H1 (cell line): ENCODE measurements around the gene L3MBTL1. TPM values are rescaled to one million over a fixed set of nuclear protein-coding genes. Genes with fewer than 3 reads are reported as not detected.

Experiments
- CTCF ChIA-PET: fragments of 300-600 bp; sonication (Branson Sonifier 250); formaldehyde crosslinking; loops from one replicate; lab custom pipeline; 2021; ENCODE audit not compliant: partially characterized antibody; lab: Charles Lee
- POLR2A ChIA-PET: fragments of 300-600 bp; sonication (Branson Sonifier 250); formaldehyde crosslinking; loops from one replicate; lab custom pipeline; 2021; ENCODE audit warnings: inconsistent platforms; ENCODE audit not compliant: partially characterized antibody; lab: Charles Lee
- DNase-seq, 2 experiments: peaks; one replicate each; pipeline versions ENCODE4 v3.0.0 to v3.0.0-alpha.2; 2010 to 2022; ENCODE audit warnings: low spot score in 2 of 2, low read depth in 1 of 2, mixed read lengths in 1 of 2
- FAIRE-seq: peaks from 2 replicates; lab custom pipeline; 2011; peaks lifted over from hg19 to GRCh38; lab: Jason Lieb, UNC
- H2AFZ ChIP-seq: 2 replicates; pipeline ENCODE4 v1.8.1; 2012; ENCODE audit warnings: low read length, inconsistent platforms
- H2AK5ac ChIP-seq: 2 replicates; pipeline ENCODE4 v1.6.1; 2013; ENCODE audit warnings: low read depth, low read length
- H2BK120ac ChIP-seq: replicated peaks from 2 replicates; pipeline ENCODE3; 2013; ENCODE audit warnings: low read depth, low read length, inconsistent platforms
- H2BK12ac ChIP-seq: 2 replicates; pipeline ENCODE4 v1.6.1; 2013; ENCODE audit warnings: low read depth, low read length
- H2BK15ac ChIP-seq: 2 replicates; pipeline ENCODE4 v1.6.1; 2013; ENCODE audit warnings: low read length
- H2BK20ac ChIP-seq: 2 replicates; pipeline ENCODE4 v1.6.1; 2013; ENCODE audit warnings: low read length
- H2BK5ac ChIP-seq: 2 replicates; pipeline ENCODE4 v1.6.1; 2013; ENCODE audit warnings: low read depth, low read length
- H3K14ac ChIP-seq: 2 replicates; pipeline ENCODE4 v1.6.1; 2013; ENCODE audit warnings: inconsistent platforms; ENCODE audit not compliant: insufficient read length
- H3K18ac ChIP-seq: 2 replicates; pipeline ENCODE4 v1.6.1; 2013; ENCODE audit warnings: low read length; ENCODE audit errors: extremely low read depth
- H3K23ac ChIP-seq: 2 replicates; pipeline ENCODE4 v1.6.1; 2013; ENCODE audit warnings: inconsistent platforms; ENCODE audit not compliant: insufficient read length
- H3K23me2 ChIP-seq: 2 replicates; pipeline ENCODE4 v1.6.1; 2013; ENCODE audit warnings: low read depth, low read length
- H3K27ac ChIP-seq: 2 replicates; pipeline ENCODE4 v1.6.1; 2011; ENCODE audit warnings: low read depth, low read length, inconsistent platforms
- H3K27me3 ChIP-seq, 4 experiments: replicated peaks in 1 of 4; 1 replicate in 1 of 4; 2 replicates in 3 of 4; pipeline versions ENCODE4 v1.6.1 to v1.8.1; 2011 to 2013; ENCODE audit warnings: low read length in 3 of 4, mild to moderate bottlenecking in 3 of 4, inconsistent platforms in 2 of 4, mixed read lengths in 2 of 4, moderate library complexity in 1 of 4; ENCODE audit not compliant: control insufficient read depth in 3 of 4, insufficient read depth in 3 of 4; ENCODE audit errors: extremely low read depth in 1 of 4
- H3K36me3 ChIP-seq, 4 experiments: 2 replicates each; pipeline versions ENCODE4 v1.6.1 to v1.8.1; 2011 to 2013; ENCODE audit warnings: mild to moderate bottlenecking in 4 of 4, low read length in 3 of 4, moderate library complexity in 2 of 4, control low read depth in 1 of 4, inconsistent platforms in 1 of 4; ENCODE audit not compliant: insufficient read depth in 4 of 4, control insufficient read depth in 2 of 4
- H3K4ac ChIP-seq: replicated peaks from 2 replicates; pipeline ENCODE3; 2013; ENCODE audit warnings: low read length, low read depth, mixed read lengths, inconsistent platforms; ENCODE audit not compliant: insufficient read length
- H3K4me1 ChIP-seq, 4 experiments: replicated peaks in 1 of 4; 1 replicate in 1 of 4; 2 replicates in 3 of 4; pipeline versions ENCODE4 v1.6.1 to v1.8.1; 2011 to 2013; ENCODE audit warnings: low read length in 3 of 4, inconsistent platforms in 2 of 4, mixed read lengths in 1 of 4; ENCODE audit not compliant: insufficient read depth in 4 of 4, control insufficient read depth in 3 of 4
- H3K4me2 ChIP-seq, 2 experiments: 2 replicates each; pipeline versions ENCODE4 v1.6.1 to v1.8.1; 2011 to 2013; ENCODE audit warnings: low read depth in 2 of 2, low read length in 2 of 2, control low read depth in 1 of 2, inconsistent platforms in 1 of 2, mild to moderate bottlenecking in 1 of 2; ENCODE audit not compliant: insufficient read depth in 1 of 2
- H3K4me3 ChIP-seq, 4 experiments: fragments of 200-600, 300-600 bp in 1 of 4; sonication (generic), shearing (Covaris generic), sonication (Bioruptor Twin) in 1 of 4; 2 replicates each; pipeline versions ENCODE4 v1.5.1 to v1.8.1; 2011 to 2016; ENCODE audit warnings: low read length in 4 of 4, low read depth in 3 of 4, control low read depth in 2 of 4, inconsistent platforms in 2 of 4, mild to moderate bottlenecking in 2 of 4, mixed read lengths in 1 of 4, moderate library complexity in 1 of 4; ENCODE audit not compliant: insufficient read depth in 2 of 4; ENCODE audit errors: extremely low read depth in 1 of 4
- H3K56ac ChIP-seq: replicated peaks from 2 replicates; pipeline ENCODE3; 2013; ENCODE audit warnings: low read depth, mild to moderate bottlenecking, mixed read lengths, low read length, inconsistent platforms; ENCODE audit not compliant: insufficient read length
- H3K79me1 ChIP-seq: 2 replicates; pipeline ENCODE4 v1.6.1; 2013; ENCODE audit warnings: low read depth, low read length, control low read depth
- H3K79me2 ChIP-seq, 2 experiments: 2 replicates each; pipeline versions ENCODE4 v1.6.1 to v1.8.1; 2012 to 2013; ENCODE audit warnings: low read length in 2 of 2, mild to moderate bottlenecking in 2 of 2, inconsistent platforms in 1 of 2; ENCODE audit not compliant: insufficient read depth in 2 of 2, control insufficient read depth in 1 of 2
- H3K9ac ChIP-seq, 4 experiments: replicated peaks in 1 of 4; 1 replicate in 1 of 4; 2 replicates in 3 of 4; pipeline versions ENCODE4 v1.6.1 to v1.8.1; 2011 to 2013; ENCODE audit warnings: low read depth in 3 of 4, low read length in 3 of 4, control low read depth in 2 of 4, mild to moderate bottlenecking in 2 of 4, moderate library complexity in 2 of 4, inconsistent platforms in 1 of 4; ENCODE audit errors: extremely low read depth in 1 of 4
- H3K9me3 ChIP-seq, 2 experiments: 2 replicates each; pipeline versions ENCODE4 v1.6.1 to v1.8.1; 2012 to 2013; ENCODE audit warnings: mild to moderate bottlenecking in 2 of 2, moderate library complexity in 2 of 2, control low read depth in 1 of 2, inconsistent platforms in 1 of 2, low read depth in 1 of 2, low read length in 1 of 2, mixed read lengths in 1 of 2; ENCODE audit not compliant: insufficient read depth in 2 of 2
- H4K20me1 ChIP-seq, 2 experiments: replicated peaks in 1 of 2; 2 replicates each; pipeline versions ENCODE3 to v1.8.1; 2011 to 2013; ENCODE audit warnings: inconsistent platforms in 2 of 2, low read length in 2 of 2, mild to moderate bottlenecking in 1 of 2; ENCODE audit not compliant: insufficient read depth in 2 of 2, control insufficient read depth in 1 of 2
- H4K5ac ChIP-seq: 2 replicates; pipeline ENCODE4 v1.6.1; 2013; ENCODE audit warnings: low read length, low read depth, mixed read lengths, inconsistent platforms; ENCODE audit not compliant: insufficient read length
- H4K8ac ChIP-seq: 2 replicates; pipeline ENCODE4 v1.8.0; 2013; ENCODE audit warnings: mild to moderate bottlenecking, moderate library complexity, low read length, inconsistent platforms; ENCODE audit not compliant: insufficient read depth; ENCODE audit errors: extremely low read depth
- H4K91ac ChIP-seq: replicated peaks from 2 replicates; pipeline ENCODE3; 2013; ENCODE audit warnings: low read length, mixed read lengths, inconsistent platforms; ENCODE audit not compliant: insufficient read length
- CREB1 ChIP-seq: IDR thresholded peaks from 2 replicates; pipeline ENCODE4 v1.6.1; 2012; ENCODE audit warnings: inconsistent platforms
- EP300 ChIP-seq, 2 experiments: IDR thresholded peaks; 1 replicate in 1 of 2; 2 replicates in 1 of 2; pipeline ENCODE4 v1.6.1; 2011 to 2012; ENCODE audit warnings: low read depth in 2 of 2, low read length in 2 of 2, mild to moderate bottlenecking in 2 of 2, borderline replicate concordance in 1 of 2, inconsistent platforms in 1 of 2, moderate library complexity in 1 of 2
- POLR2A ChIP-seq, 2 experiments: IDR thresholded peaks; 1 replicate in 1 of 2; 2 replicates in 1 of 2; pipeline ENCODE4 v1.6.1; 2011; ENCODE audit warnings: low read depth in 2 of 2, low read length in 2 of 2, mild to moderate bottlenecking in 2 of 2; ENCODE audit errors: control extremely low read depth in 1 of 2
- RXRA ChIP-seq: IDR thresholded peaks from 2 replicates; pipeline ENCODE4 v1.6.1; 2011; ENCODE audit warnings: low read depth, mild to moderate bottlenecking, low read length, moderate library complexity; ENCODE audit not compliant: insufficient read depth
- TCF12 ChIP-seq: IDR thresholded peaks from 2 replicates; pipeline ENCODE4 v1.6.1; 2011; ENCODE audit warnings: low read depth, mild to moderate bottlenecking, low read length
- WGBS, 2 experiments: shearing (Covaris generic) in 1 of 2; methylation state at CpG; one replicate each; pipeline versions ENCODE4 v1.1.6 to v1.1.7; 2013 to 2015; ENCODE audit warnings: low lambda C conversion rate in 2 of 2, mixed read lengths in 2 of 2, inconsistent platforms in 1 of 2, low coverage in 1 of 2, missing lambda C conversion rate in 1 of 2; ENCODE audit not compliant: insufficient replicate concordance in 2 of 2, insufficient coverage in 1 of 2, insufficient read length in 1 of 2; ENCODE audit errors: extremely low coverage in 1 of 2, missing lambda C conversion rate in 1 of 2; 5-methylcytosine and 5-hydroxymethylcytosine counted together
- polyA plus RNA-seq, 7 experiments: library from polyadenylated mRNA; depleted of rRNA in 3 of 7; stranded (reverse) in 5 of 7; unstranded in 2 of 7; fragments of >200 nt in 5 of 7; fragments of 200-250 nt in 2 of 7; gene quantifications; 1 replicate in 5 of 7; 2 replicates in 1 of 7; 4 replicates in 1 of 7; pipeline versions ENCODE4 v1.2.1 to v1.2.3, GENCODE V29; 2011 to 2013; ENCODE audit warnings: missing spikeins in 2 of 7, mixed read lengths in 2 of 7
- total RNA-seq: library from RNA; stranded (reverse); fragmentation: NEBNext Ultra II Directional; extraction: Animal tissue kit (Norgen Biotek cat#: 25700); gene quantifications from 2 replicates; pipeline ENCODE4 v1.2.1, GENCODE V29; 2021

Gene L3MBTL1
- total and polyA plus RNA-seq, 2 of the 8 experiments (the other 6 are each of a cell fraction or from before 2014, with no cell fraction given): 11.9 to 17.0 TPM

DNA sequence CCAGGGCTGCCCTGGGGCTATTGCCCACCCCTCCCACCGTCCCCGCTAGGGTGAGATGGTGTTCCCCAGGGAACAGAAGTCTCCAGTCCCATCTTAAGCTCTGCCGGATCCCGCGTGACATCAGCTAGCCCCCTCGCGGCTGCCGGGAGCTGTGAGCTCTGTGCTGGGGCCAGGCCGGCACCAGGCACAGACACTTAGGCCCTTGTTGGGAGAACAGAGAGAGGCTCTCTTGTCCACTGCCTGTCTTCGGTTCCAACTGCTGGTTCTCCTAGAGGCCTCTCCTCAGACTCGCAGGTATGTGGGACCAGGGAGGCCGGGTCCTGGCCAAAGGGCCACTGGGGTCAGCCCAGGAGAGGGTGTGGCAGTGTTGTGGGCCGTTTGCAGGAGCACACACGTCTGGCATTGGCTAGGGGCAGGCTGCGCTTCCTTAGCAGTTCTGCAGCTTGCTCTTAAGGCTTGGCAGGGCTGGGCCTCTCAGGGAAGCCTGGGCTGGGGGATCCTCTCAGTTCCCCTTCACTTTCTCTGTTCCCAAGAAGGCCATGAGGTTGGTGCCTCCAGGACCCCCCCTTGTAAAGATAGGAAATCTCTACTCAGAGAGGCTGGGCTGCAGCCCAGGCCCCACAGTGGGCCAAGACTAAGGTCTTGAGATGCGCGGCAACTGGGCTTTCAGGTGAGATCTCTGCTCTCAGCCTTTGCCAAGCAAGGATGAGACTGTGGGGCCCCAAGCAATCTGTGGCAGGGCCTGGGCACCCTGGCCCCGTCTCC is 57.7 kb downstream of the L3MBTL1 start:
- Histone ChIP-seq H2AFZ (no peak overlapping the region; the same call in 1 of the 2 replicates), H3K79me2 (no peaks in the 10 kb centered on the region), H3K9ac (no peak overlapping the region), H4K5ac (no peak overlapping the region), H4K8ac (peak overlapping the region; percentile 79), H4K20me1 (no peaks in the 10 kb centered on the region), H2BK12ac (no peak overlapping the region), H2AK5ac (no peak overlapping the region), H3K23me2 (peaks cover 3% of the 10 kb centered on the region), H3K4me1 (no peaks in the 10 kb centered on the region; a peak in 1 of 7 replicates), H2BK120ac (no peak overlapping the region), H3K4me3 (no peak overlapping the region), H3K56ac (no peak overlapping the region), H4K91ac (no peak overlapping the region), H3K18ac (no peak overlapping the region), H2BK20ac (no peak overlapping the region), H3K4me2 (no peak overlapping the region), H3K79me1 (no peaks in the 10 kb centered on the region), H3K9me3 (no peaks in the 10 kb centered on the region), H2BK5ac (no peak overlapping the region), H3K36me3 (no peaks in the 10 kb centered on the region), H3K4ac (no peak overlapping the region), H2BK15ac (no peak overlapping the region), H3K23ac (no peak overlapping the region), H3K27me3 (no peaks in the 10 kb centered on the region), H3K14ac (no peak overlapping the region), H3K27ac (no peak overlapping the region)
- CTCF ChIA-PET: interaction anchor here (1.2 kb wide), 1 partner anchor 27 kb away, joined by 4 read pairs; no protein-coding TSS in a partner anchor
- no peak for FAIRE-seq
- WGBS, 2 experiments: 83% methylated on average over 18 of the region's 18 CpGs; no CpG with 5 or more reads in 1 of the 2 experiments
- POLR2A ChIA-PET: no interaction called here
- no peak for DNase-seq
- no peak for TF ChIP-seq EP300 (IDR thresholded peaks at IDR 0.05; ENCODE audit: borderline replicate concordance in 1 of 2, low read depth in 2 of 2, low read length in 2 of 2)
- no peak for TF ChIP-seq CREB1
- no peak for TF ChIP-seq POLR2A (IDR thresholded peaks at IDR 0.05; ENCODE audit: control extremely low read depth in 1 of 2, low read depth in 2 of 2, low read length in 2 of 2)
- TF ChIP-seq RXRA: no peak
- no peak for TF ChIP-seq TCF12
